ENCODE measurements around the gene TESK2.
"Not testable (repeated sequence)": the region's sequence is repeated elsewhere in the genome, so short reads cannot be mapped to it uniquely, and the experiment has no call there.

DNA sequence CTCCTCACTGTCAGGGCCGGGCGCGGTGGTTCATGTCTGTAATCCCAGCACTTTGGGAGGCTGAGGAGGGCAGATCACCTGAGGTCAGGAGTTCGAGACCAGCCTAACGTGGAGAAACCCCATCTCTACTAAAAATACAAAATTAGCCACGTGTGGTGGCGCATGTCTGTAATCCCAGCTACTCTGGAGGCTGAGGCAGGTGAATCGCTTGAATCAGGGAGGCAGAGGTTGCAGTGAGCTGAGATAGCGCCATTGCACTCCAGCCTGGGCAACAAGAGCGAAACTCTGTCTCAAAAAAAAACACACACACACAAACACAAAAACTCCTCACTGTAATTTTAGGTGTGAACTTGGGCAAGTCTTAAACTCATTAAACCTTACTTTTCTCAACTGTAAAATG, 33.0 kb upstream of the TESK2 start:
- TF ChIP-seq CTCF (IDR thresholded peaks at IDR 0.05; ENCODE audit: control extremely low read depth in 1 of 3, insufficient read depth in 1 of 3, low read depth in 1 of 3, low read length in 3 of 3); SP1 (IDR thresholded peaks at IDR 0.05; ENCODE audit: low read depth, low read length): not testable (repeated sequence)
